NCI-H2107 treated with DMSO at 0.1 percent for 48 hours (cell line): ENCODE data around the gene EPHA4.

ENCODE experiments used
- DNase-seq: peaks from one replicate; lab custom pipeline; 2025; ENCODE audit not compliant: unreplicated experiment; lab: John Stamatoyannopoulos, UW

Gene EPHA4

DNA sequence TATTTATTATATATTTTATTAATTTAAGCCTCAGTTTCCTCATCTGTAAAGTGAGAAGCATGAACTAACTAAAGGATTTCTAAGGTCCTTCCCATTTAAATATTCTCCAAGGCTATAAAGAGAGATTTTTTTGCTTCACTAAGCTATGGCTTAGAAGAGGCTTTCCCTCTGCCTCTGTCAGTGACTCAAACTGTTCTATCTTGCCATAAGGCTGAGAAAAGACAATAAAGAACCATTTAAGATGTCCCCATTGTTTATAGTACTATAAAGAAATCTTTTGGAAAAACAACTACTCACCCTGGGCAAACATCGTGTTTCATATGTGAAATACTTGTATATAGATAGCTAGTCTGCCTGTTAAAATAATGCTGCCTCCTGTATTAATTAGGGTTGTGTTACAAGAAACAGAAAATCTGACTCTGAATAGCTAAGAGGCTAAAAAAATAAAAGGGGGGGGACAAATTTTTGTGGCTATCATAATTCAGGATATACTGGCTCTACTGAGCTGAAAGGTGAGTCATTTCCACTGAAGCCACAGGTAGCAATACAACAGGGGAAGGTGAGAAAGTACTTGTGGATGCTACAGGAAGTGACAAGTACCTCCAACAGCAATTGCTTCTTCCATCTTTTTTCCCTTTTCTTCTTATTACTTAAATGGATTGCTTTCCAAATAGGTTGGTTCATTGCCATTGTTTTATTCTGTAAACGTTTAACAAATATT, 25.4 kb downstream of the EPHA4 start:
- peak; percentile 8 for DNase-seq

DNA sequence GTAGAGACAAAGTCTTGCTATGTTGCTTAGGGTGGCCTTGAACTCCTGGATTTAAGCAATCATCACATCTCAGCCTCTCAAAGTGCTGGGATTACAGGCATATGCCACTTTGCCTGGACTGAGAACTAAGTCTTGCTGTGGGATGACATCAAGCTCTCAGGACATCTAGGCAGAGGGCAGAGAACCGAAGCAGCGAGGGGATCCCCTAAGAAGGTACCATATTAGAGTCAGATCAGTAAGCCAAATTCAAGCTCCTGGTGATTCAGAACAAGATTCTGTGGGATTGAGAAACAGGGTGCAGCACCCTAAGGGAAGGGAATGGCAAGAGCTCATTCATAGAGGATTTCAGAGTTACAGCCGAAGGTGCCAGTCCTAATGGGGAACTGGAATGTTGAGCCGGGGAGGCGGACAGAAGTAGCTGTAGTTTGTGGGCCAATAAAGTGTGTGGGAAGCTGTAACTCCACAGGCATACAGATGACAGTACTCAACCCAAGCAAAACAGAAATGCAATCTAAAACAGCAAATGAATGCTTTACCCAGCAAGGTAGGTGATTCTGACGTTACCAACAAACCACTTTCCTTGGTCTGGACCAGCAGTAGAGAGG, 30.9 kb downstream of the EPHA4 start:
- no peak for DNase-seq

- no peak for DNase-seq
These were observed 32.9 kb downstream of the EPHA4 start for GRCh38 chr2:221539246-221539645.

DNA sequence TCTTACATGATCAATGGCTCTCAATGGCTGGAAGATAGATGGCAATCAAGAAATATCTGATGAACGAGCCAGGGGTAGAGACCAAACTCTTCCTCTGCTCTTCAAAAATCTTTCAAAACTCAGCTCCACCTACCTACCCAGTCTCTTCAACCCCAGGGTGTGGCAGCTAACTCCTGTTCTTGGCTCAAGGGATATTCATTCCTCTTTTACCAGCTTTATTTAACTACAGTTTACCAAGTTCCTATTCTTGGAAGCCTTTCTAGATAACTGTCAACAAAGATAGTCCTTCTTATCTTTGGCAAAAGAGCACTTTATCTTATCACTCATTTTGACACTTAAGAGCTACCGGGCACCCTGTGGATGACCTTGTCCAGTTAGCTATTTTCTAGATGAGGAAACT, 36.3 kb downstream of the EPHA4 start:
- DNase-seq: no peak

- DNase-seq: no peak
These were observed 38.8 kb downstream of the EPHA4 start for GRCh38 chr2:221533299-221533698.

DNA sequence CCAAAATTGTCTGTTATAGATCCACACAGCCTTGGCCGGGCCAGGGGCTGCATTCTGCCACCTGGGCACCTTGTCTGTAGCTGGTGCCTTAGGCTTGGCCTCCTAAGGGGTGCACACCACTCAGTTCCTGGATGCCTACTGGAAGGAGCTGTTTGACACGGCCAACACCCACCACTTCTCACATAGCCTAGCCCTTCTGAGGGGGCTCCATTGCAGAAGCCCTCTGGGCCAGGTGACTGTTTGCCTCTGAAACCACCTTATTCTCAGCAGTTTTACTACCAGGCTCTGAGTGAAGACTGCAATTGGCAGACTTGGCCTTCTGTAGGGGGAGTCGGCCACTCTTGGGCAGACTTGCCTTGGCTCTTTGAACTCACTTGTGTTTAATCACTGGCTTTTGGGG, 39.5 kb downstream of the EPHA4 start:
- no peak for DNase-seq

DNA sequence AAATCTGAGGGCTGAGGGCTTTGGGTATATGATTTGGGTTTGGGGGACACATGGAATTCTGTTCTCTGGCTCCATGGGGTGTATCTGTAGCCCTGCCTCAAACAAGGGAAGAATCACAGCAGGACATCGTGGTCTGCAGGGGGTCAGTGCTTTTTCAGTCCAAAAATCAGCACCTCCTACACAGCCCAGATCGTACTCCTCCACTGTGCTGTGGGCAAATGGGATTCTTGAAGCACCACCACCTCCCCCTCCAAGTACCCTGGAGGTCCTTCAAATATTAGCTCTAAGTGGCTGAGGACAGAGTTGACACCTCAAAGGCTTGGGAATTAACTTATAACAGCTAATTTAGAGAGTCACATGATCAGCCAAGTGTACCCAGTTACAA, 41.5 kb downstream of the EPHA4 start:
- DNase-seq: no peak

DNA sequence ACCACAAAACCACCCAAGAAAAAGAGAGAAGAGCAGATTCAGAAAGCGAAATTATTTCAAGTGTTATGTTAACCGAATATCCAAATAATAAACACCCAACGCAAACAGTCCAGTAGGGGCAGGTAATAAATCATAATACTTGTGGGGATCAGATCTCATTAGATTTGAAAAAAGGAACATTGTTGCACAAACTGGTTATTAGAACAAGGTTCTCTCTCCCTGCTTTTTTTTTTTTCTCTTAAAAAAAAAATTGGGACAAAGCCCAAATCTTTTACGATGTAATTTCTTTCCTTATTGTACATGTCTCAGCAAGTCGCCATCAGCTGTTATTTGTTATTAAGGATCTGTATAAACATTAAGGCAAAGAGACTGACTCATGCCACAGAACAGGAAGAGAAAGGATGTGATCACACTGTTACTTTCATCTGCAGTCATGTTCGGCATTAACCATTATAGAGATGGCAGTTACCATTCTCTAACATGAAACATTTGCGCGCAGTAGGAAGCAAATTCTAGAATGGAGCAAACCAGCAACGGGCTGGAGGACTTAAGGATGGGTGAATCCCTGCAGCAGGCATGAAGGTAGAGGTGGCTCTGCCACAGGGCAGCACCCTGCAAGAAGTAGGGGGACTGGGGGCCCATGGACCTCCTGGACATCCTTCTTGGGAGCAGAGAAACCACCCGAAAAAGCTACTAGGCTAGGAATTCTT, 42.0 kb downstream of the EPHA4 start:
- no peak for DNase-seq

DNA sequence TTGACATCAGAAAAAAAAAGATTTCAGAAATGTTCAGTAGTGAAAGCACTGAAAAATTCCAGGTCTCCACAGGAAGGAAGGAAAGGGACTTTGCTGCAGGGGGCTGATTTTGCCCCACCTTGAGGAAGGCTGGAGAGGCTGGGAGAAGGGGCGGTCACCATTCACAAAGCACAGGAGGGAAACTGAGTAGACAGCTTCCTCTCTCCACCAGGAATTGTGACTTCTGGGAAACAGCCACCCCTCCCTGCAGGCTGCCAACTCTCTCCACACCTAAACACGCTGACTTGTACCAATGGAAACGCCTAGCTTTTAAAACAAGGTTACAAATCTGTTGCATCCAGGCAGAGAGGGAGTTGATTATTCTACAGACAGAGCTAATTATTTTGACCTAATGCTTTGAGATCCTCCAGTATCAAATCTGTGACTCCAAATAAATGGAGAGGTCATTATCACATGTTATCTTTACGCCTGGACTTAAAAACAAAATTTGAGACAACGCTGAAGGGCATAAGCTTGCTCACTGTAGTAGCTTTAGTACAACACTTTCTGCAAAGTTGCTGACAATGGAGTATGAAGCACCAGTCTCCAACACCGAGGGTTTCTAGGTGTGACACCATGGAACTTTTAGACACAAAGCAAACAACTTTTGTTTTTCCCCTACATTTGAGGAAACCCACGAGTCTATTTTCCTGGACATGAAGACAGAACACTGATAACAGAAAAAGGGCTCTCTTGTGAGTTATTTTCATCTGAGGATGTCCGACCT, 42.7 kb downstream of the EPHA4 start:
- no peak for DNase-seq

DNA sequence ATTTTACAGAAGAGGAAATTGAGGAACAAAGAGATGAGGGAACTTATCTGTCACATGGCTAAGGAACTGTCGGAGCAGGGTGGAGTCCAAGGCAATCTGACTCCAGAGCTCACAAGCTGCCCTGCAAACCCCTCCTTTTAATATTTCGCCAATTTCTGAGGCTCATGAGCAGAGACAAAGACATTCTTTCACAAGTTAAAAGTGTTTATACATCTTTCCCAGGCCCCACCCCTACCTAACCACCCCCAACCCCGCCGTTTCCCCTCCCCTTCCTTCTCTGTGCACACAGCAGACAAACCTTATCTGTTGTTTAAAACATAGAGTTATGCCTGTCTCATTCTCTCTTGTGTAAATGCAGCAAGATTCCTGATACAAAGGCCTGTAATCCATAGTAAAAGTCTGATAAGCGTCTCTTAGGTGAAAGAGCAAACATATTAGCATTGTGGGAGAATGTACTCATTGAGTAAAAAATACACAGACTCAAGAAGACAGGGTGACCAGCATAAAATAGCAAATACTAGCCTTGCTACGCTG, 44.3 kb downstream of the EPHA4 start:
- DNase-seq: no peak

DNA sequence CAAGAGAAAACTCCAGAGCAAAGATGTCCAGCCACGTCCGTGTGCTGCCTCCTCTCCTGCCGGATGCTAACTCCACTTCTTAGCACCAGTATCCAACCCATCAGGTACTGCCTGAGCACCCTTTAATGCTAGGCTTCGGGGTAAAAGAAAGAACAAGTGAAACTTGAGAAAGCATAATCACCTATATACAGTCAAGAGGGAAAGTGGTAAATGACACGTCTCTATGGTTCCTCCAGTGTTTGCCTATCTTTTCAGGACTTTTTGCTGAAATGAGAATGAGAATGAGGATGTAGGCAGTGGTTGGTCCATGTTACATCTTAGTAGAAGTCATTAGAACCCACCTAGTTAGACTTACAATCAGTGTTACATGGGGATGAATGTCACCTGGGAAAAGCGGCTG, 47.9 kb downstream of the EPHA4 start:
- DNase-seq: peak; percentile 23

DNA sequence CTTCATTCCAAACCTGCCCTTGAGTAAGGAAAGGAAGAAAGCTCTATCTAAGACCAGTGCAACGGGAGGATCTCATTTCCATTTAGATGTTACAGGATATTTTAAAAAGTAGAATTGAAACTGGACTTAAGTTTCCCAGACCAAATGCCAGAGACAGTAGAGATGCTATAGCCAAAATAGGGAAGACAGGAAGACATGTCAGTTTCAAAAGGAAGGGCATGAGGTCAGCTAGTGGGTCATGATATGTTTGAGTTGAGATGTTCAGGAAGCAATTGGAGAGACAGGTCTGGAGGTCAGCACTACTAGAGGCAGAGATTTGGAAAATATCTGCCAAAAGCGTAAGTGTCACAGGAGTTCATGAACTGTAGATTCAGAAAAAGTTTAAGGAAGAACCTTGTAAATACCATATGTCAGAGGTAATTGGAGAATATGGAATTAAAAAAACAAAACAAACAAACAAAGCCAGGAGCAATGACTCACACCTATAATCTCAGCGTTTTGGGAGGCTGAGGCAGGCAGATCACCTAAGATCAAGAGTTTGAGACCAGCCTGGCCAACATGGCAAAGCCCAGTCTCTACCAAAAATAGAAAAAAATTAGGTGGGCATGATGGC, 50.8 kb downstream of the EPHA4 start:
- DNase-seq: no peak

- DNase-seq: no peak
These were observed 53.0 kb downstream of the EPHA4 start for GRCh38 chr2:221518935-221519625.

GRCh38 chr2:221518201-221518934, 53.7 kb downstream of the EPHA4 start:
- no peak for DNase-seq

GRCh38 chr2:221517696-221518151, 54.4 kb downstream of the EPHA4 start:
- peak; percentile 36 for DNase-seq

GRCh38 chr2:221517146-221517695, 54.9 kb downstream of the EPHA4 start:
- DNase-seq: no peak

GRCh38 chr2:221515864-221516263, 56.2 kb downstream of the EPHA4 start:
- DNase-seq: no peak

- no peak for DNase-seq
These were observed 57.6 kb downstream of the EPHA4 start for GRCh38 chr2:221514305-221515040.

- no peak for DNase-seq
These were observed 58.9 kb downstream of the EPHA4 start for GRCh38 chr2:221513232-221513631.
